HepG2 (cell line): ENCODE results near the gene AFF1. TPM values are rescaled to one million over a fixed set of nuclear protein-coding genes. Genes with fewer than 3 reads are reported as not detected.

Experiments used
- ATAC-seq: fragments of 200-7000 bp; cut with Tn5 transposase; 3 replicates; pipeline ENCODE4 v1.9.1; 2020; ENCODE audit warnings: mild to moderate bottlenecking, moderate library complexity
- BruUV-seq: library from RNA; stranded (reverse); fragments of 400-500 nt; replicated peaks from 2 replicates; lab custom pipeline; 2021; lab: Mats Ljungman, UMichigan
- CTCF ChIA-PET: fragments of 300-600 bp; formaldehyde crosslinking; extraction: SDS; loops from one replicate; lab custom pipeline; 2021; ENCODE audit warnings: low total read pairs, inconsistent platforms, low intra/inter-chr PET ratio; lab: Yijun Ruan, JAX
- POLR2A ChIA-PET: fragments of 350-600 bp; sonication (Branson Sonifier 250); formaldehyde crosslinking; loops from one replicate; lab custom pipeline; 2020; ENCODE audit warnings: antibody characterized with exemption, inconsistent platforms; lab: Yijun Ruan, JAX
- DNase-seq: peaks from one replicate; pipeline ENCODE4 v3.0.0-alpha.2; 2015; ENCODE audit warnings: low spot score
- FAIRE-seq: peaks from 3 replicates; lab custom pipeline; 2011; peaks lifted over from hg19 to GRCh38; lab: Jason Lieb, UNC
- H2AFZ ChIP-seq: one replicate; pipeline ENCODE4 v1.6.1; 2011; ENCODE audit warnings: low read length, inconsistent platforms
- H3K27ac ChIP-seq: fragments of 300-600 bp; 3 replicates; pipeline ENCODE4 v1.8.0; 2011; ENCODE audit warnings: mixed run types, mild to moderate bottlenecking, mixed read lengths, low read length, inconsistent platforms; ENCODE audit not compliant: insufficient read depth; ENCODE audit errors: extremely low read length
- H3K27me3 ChIP-seq, 2 experiments: fragments of 200-600 bp in 1 of 2; 2 replicates in 1 of 2; 3 replicates in 1 of 2; pipeline versions ENCODE4 v1.6.0 to v1.8.0; 2011; ENCODE audit warnings: low read length in 2 of 2, mild to moderate bottlenecking in 2 of 2, moderate library complexity in 2 of 2, inconsistent platforms in 1 of 2; ENCODE audit not compliant: insufficient read depth in 2 of 2, control insufficient read depth in 1 of 2
- H3K36me3 ChIP-seq, 2 experiments: fragments of 200-600 bp in 1 of 2; replicated peaks in 1 of 2; 2 replicates in 1 of 2; 3 replicates in 1 of 2; pipeline versions ENCODE4 v1.5.1 to v1.8.0; 2011; ENCODE audit warnings: low read length in 2 of 2, inconsistent platforms in 1 of 2; ENCODE audit not compliant: insufficient read depth in 2 of 2, control insufficient read depth in 1 of 2
- H3K4me1 ChIP-seq: 2 replicates; pipeline ENCODE4 v1.5.1; 2012; ENCODE audit warnings: low read length, inconsistent platforms; ENCODE audit not compliant: insufficient read depth
- H3K4me2 ChIP-seq: 2 replicates; pipeline ENCODE4 v1.6.0; 2011; ENCODE audit warnings: low read depth, low read length, inconsistent platforms
- H3K4me3 ChIP-seq, 3 experiments: fragments of 200-600 bp in 1 of 3; sonication (generic), shearing (Covaris generic) in 1 of 3; replicated peaks in 1 of 3; 2 replicates each; pipeline ENCODE4 v1.5.1; 2011 to 2016; ENCODE audit warnings: low read length in 3 of 3, inconsistent platforms in 2 of 3, low read depth in 2 of 3, mild to moderate bottlenecking in 2 of 3, control low read depth in 1 of 3, mixed read lengths in 1 of 3; ENCODE audit not compliant: insufficient read depth in 1 of 3
- H3K79me2 ChIP-seq: one replicate; pipeline ENCODE4 v1.6.1; 2011; ENCODE audit warnings: low read length, inconsistent platforms; ENCODE audit not compliant: insufficient read depth
- H3K9ac ChIP-seq: 2 replicates; pipeline ENCODE4 v1.6.0; 2011; ENCODE audit warnings: mild to moderate bottlenecking, low read depth, low read length, inconsistent platforms; ENCODE audit not compliant: insufficient read depth
- H3K9me3 ChIP-seq: 2 replicates; pipeline ENCODE4 v1.5.1; 2012; ENCODE audit warnings: mild to moderate bottlenecking, low read length
- H4K20me1 ChIP-seq: 2 replicates; pipeline ENCODE4 v1.6.0; 2011; ENCODE audit warnings: inconsistent platforms, mild to moderate bottlenecking, low read length, moderate library complexity; ENCODE audit not compliant: insufficient read depth
- FOXA1 ChIP-seq, 2 experiments: fragments of 450-650 bp in 1 of 2; sonication (generic) in 1 of 2; formaldehyde crosslinking in 1 of 2; IDR thresholded peaks; 2 replicates each; pipeline versions ENCODE4 v1.4.0 to v1.6.1; 2016 to 2020; ENCODE audit warnings: missing genetic modification reagents in 1 of 2
- FOXO1 ChIP-seq: sonication (generic); formaldehyde crosslinking; IDR thresholded peaks from 2 replicates; pipeline ENCODE4 v1.4.0; 2020; ENCODE audit warnings: missing genetic modification reagents
- NAIF1 ChIP-seq: sonication (generic); formaldehyde crosslinking; IDR thresholded peaks from 2 replicates; pipeline ENCODE4 v1.5.0; 2020; ENCODE audit warnings: mild to moderate bottlenecking, missing genetic modification reagents, borderline replicate concordance
- NCOA5 ChIP-seq: sonication (generic); formaldehyde crosslinking; IDR thresholded peaks from 2 replicates; pipeline ENCODE4 v1.4.0; 2020; ENCODE audit warnings: missing genetic modification reagents
- NFATC3 ChIP-seq: sonication (generic); formaldehyde crosslinking; IDR thresholded peaks from 2 replicates; pipeline ENCODE4 v1.5.1; 2020; ENCODE audit warnings: mild to moderate bottlenecking, missing genetic modification reagents
- PHF21A ChIP-seq: sonication (generic); formaldehyde crosslinking; IDR thresholded peaks from 2 replicates; pipeline ENCODE4 v1.5.0; 2020; ENCODE audit warnings: mild to moderate bottlenecking, missing genetic modification reagents
- WGBS: methylation state at CpG from one replicate; pipeline ENCODE4 v1.1.6; 2017; ENCODE audit warnings: low lambda C conversion rate; 5-methylcytosine and 5-hydroxymethylcytosine counted together
- in situ Hi-C: cut with HindIII; loops from 2 replicates; pipeline ENCODE4 v1.10.0; 2017; ENCODE audit warnings: low pct_unique_long_range_greater_than_20kb; ENCODE audit not compliant: extremely low pct_ligation_motif_present
- intact Hi-C: fragments of 100-400 bp; cut with micrococcal nuclease; formaldehyde crosslinking; loops from one replicate; pipeline ENCODE4 v1.10.0; 2022; ENCODE audit not compliant: unreplicated experiment
- polyA plus RNA-seq, 8 experiments: library from polyadenylated mRNA; depleted of rRNA in 3 of 8; stranded (reverse) in 7 of 8; unstranded in 1 of 8; fragments of >200 nt; fragmentation: Illumina TruSeq in 4 of 8; extraction: Trizol in 4 of 8; gene quantifications; 2 replicates each; pipeline versions ENCODE4 v1.2.1 to v1.2.3, GENCODE V29; 2011 to 2016; ENCODE audit warnings: low read depth in 4 of 8, missing spikeins in 1 of 8, mixed read lengths in 1 of 8; ENCODE audit not compliant: insufficient read depth in 1 of 8
- total RNA-seq, 5 experiments: library from RNA; depleted of rRNA; stranded (reverse); fragments of >200 nt; fragmentation: Illumina TruSeq; extraction: Trizol; gene quantifications; 2 replicates each; pipeline ENCODE4 v1.2.3, GENCODE V29; 2016; ENCODE audit warnings: low read depth in 1 of 5
- TF ChIP-seq, protein P1 (sequence below): sonication (generic); formaldehyde crosslinking; IDR thresholded peaks from 2 replicates; pipeline ENCODE4 v1.4.0; 2020; ENCODE audit warnings: missing genetic modification reagents, borderline replicate concordance
- TF ChIP-seq, protein P2 (sequence below): sonication (generic); formaldehyde crosslinking; IDR thresholded peaks from 2 replicates; pipeline ENCODE4 v1.5.0; 2020; ENCODE audit warnings: missing genetic modification reagents, mild to moderate bottlenecking, borderline replicate concordance
- TF ChIP-seq, protein P3 (sequence below): sonication (generic); formaldehyde crosslinking; IDR thresholded peaks from 2 replicates; pipeline ENCODE4 v1.4.0; 2020; ENCODE audit warnings: missing genetic modification reagents, borderline replicate concordance
- TF ChIP-seq, protein P4 (sequence below): sonication (generic); formaldehyde crosslinking; IDR thresholded peaks from 2 replicates; pipeline ENCODE4 v1.8.1; 2022; ENCODE audit warnings: low read depth, mild to moderate bottlenecking, missing genetic modification reagents

AFF1 gene
- total and polyA plus RNA-seq, 2 of the 13 experiments (the other 11 are each of a cell fraction or from before 2014, with no cell fraction given), result 15.5 to 15.9 TPM

GRCh38 chr4:86965019-86965976 lies 30.5 kb downstream of the AFF1 start (continued):
- TF ChIP-seq, protein P1, sequence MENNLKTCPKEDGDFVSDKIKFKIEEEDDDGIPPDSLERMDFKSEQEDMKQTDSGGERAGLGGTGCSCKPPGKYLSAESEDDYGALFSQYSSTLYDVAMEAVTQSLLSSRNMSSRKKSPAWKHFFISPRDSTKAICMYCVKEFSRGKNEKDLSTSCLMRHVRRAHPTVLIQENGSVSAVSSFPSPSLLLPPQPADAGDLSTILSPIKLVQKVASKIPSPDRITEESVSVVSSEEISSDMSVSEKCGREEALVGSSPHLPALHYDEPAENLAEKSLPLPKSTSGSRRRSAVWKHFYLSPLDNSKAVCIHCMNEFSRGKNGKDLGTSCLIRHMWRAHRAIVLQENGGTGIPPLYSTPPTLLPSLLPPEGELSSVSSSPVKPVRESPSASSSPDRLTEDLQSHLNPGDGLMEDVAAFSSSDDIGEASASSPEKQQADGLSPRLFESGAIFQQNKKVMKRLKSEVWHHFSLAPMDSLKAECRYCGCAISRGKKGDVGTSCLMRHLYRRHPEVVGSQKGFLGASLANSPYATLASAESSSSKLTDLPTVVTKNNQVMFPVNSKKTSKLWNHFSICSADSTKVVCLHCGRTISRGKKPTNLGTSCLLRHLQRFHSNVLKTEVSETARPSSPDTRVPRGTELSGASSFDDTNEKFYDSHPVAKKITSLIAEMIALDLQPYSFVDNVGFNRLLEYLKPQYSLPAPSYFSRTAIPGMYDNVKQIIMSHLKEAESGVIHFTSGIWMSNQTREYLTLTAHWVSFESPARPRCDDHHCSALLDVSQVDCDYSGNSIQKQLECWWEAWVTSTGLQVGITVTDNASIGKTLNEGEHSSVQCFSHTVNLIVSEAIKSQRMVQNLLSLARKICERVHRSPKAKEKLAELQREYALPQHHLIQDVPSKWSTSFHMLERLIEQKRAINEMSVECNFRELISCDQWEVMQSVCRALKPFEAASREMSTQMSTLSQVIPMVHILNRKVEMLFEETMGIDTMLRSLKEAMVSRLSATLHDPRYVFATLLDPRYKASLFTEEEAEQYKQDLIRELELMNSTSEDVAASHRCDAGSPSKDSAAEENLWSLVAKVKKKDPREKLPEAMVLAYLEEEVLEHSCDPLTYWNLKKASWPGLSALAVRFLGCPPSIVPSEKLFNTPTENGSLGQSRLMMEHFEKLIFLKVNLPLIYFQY (CRISPR knock-in tag), result no peak
- TF ChIP-seq NAIF1 (CRISPR knock-in tag) (no peak), FOXA1 (IDR thresholded peaks at IDR 0.05) (no peak), FOXA1 (CRISPR knock-in tag; IDR thresholded peaks at IDR 0.05) (no peak)
- TF ChIP-seq, protein P2, sequence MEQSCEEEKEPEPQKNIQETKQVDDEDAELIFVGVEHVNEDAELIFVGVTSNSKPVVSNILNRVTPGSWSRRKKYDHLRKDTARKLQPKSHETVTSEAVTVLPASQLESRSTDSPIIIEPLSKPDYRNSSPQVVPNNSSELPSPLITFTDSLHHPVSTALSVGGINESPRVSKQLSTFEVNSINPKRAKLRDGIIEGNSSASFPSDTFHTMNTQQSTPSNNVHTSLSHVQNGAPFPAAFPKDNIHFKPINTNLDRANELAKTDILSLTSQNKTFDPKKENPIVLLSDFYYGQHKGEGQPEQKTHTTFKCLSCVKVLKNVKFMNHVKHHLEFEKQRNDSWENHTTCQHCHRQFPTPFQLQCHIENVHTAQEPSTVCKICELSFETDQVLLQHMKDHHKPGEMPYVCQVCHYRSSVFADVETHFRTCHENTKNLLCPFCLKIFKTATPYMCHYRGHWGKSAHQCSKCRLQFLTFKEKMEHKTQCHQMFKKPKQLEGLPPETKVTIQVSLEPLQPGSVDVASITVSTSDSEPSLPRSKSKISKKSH, result no peak

GRCh38 chr4:86967073-86967472 lies 32.3 kb downstream of the AFF1 start:
- Histone ChIP-seq H4K20me1 (no peaks in the 10 kb centered on the region), H3K9me3 (no peaks in the 10 kb centered on the region), H3K79me2 (peaks cover 56% of the 10 kb centered on the region), H3K4me2 (no peak overlapping the region), H3K4me1 (peaks cover 38% of the 10 kb centered on the region), H3K36me3 (0 out of 5 replicates have a peak, but pooled peaks cover 0 to 3% of the 10 kb centered on the region in 2 experiments), H3K27ac (no peak overlapping the region), H2AFZ (no peak overlapping the region), H3K4me3 (no peak overlapping the region), H3K9ac (no peak overlapping the region), H3K27me3 (no peaks in the 10 kb centered on the region)
- BruUV-seq, result no TSS peak
- CTCF ChIA-PET, result no interaction called here
- FAIRE-seq, result no peak
- WGBS, result 90% methylated on average over 2 of the region's 2 CpGs
- no peak for DNase-seq
- POLR2A ChIA-PET, result no interaction called here
- intact Hi-C loops (no loop called here), in situ Hi-C loops (no loop called here)
- TF ChIP-seq FOXO1 (CRISPR knock-in tag), result no peak
- no peak for TF ChIP-seq NFATC3 (CRISPR knock-in tag)
- TF ChIP-seq, protein P3, sequence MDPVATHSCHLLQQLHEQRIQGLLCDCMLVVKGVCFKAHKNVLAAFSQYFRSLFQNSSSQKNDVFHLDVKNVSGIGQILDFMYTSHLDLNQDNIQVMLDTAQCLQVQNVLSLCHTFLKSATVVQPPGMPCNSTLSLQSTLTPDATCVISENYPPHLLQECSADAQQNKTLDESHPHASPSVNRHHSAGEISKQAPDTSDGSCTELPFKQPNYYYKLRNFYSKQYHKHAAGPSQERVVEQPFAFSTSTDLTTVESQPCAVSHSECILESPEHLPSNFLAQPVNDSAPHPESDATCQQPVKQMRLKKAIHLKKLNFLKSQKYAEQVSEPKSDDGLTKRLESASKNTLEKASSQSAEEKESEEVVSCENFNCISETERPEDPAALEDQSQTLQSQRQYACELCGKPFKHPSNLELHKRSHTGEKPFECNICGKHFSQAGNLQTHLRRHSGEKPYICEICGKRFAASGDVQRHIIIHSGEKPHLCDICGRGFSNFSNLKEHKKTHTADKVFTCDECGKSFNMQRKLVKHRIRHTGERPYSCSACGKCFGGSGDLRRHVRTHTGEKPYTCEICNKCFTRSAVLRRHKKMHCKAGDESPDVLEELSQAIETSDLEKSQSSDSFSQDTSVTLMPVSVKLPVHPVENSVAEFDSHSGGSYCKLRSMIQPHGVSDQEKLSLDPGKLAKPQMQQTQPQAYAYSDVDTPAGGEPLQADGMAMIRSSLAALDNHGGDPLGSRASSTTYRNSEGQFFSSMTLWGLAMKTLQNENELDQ (CRISPR knock-in tag), result no peak
- no peak for TF ChIP-seq PHF21A (CRISPR knock-in tag)
- TF ChIP-seq, protein P4, sequence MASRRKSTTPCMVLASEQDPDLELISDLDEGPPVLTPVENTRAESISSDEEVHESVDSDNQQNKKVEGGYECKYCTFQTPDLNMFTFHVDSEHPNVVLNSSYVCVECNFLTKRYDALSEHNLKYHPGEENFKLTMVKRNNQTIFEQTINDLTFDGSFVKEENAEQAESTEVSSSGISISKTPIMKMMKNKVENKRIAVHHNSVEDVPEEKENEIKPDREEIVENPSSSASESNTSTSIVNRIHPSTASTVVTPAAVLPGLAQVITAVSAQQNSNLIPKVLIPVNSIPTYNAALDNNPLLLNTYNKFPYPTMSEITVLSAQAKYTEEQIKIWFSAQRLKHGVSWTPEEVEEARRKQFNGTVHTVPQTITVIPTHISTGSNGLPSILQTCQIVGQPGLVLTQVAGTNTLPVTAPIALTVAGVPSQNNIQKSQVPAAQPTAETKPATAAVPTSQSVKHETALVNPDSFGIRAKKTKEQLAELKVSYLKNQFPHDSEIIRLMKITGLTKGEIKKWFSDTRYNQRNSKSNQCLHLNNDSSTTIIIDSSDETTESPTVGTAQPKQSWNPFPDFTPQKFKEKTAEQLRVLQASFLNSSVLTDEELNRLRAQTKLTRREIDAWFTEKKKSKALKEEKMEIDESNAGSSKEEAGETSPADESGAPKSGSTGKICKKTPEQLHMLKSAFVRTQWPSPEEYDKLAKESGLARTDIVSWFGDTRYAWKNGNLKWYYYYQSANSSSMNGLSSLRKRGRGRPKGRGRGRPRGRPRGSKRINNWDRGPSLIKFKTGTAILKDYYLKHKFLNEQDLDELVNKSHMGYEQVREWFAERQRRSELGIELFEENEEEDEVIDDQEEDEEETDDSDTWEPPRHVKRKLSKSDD (CRISPR knock-in tag), result no peak
- no peak for TF ChIP-seq NCOA5
- ATAC-seq, result no peak
